ENCODE results near the gene ZFAND3. TPM values are rescaled to one million over a fixed set of nuclear protein-coding genes. Genes with fewer than 3 reads are reported as not detected.

Gene ZFAND3
- total RNA-seq, 1 experiment from 2014 or later, result 47.2 TPM

DNA sequence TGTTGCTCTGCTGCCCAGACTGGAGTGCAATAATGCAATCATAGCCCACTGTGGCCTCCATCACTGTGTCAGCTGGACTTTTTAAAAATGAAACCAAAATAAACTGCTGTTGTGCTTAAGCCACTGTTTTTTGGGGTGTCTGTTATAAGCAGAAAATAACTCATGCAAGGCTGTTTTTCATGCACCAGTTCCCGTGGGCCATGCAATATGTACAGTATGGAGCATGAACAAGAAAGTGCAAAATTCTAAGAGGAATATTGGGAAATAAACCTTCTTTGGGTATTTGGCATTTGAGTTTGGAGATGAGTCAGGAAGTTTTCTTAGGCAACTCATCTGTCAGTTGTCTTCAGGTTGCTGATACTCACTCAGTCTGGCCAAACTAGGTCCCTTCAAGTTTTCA lies 14.9 kb upstream of the ZFAND3 start:
- TF ChIP-seq, protein P1, sequence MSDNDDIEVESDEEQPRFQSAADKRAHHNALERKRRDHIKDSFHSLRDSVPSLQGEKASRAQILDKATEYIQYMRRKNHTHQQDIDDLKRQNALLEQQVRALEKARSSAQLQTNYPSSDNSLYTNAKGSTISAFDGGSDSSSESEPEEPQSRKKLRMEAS (IDR thresholded peaks at IDR 0.05), result no peak
- TF ChIP-seq TCF7L2 (IDR thresholded peaks at IDR 0.05; ENCODE audit: borderline replicate concordance, extremely low read depth, insufficient read depth, insufficient read length), result no peak
- Histone ChIP-seq H3K9me3 (ENCODE audit: control insufficient read depth in 1 of 2, insufficient read depth in 1 of 2, low read depth in 1 of 2, low read length in 2 of 2) (no peaks in the 10 kb centered on the region), H3K27me3 (ENCODE audit: insufficient read depth, low read length) (peaks cover 6% of the 10 kb centered on the region; the same call in 1 of the 2 replicates), H3K27ac (ENCODE audit: low read depth, low read length) (no peak overlapping the region), H2AFZ (ENCODE audit: low read depth, low read length, poor library complexity, severe bottlenecking) (no peak overlapping the region), H3K9me2 (ENCODE audit: insufficient read depth) (no peaks in the 10 kb centered on the region; the same call in 1 of the 2 replicates), H3K79me2 (ENCODE audit: insufficient read depth, low read length) (no peaks in the 10 kb centered on the region), H3K36me3 (ENCODE audit: control insufficient read depth in 1 of 2, insufficient read depth in 2 of 2, low read length in 2 of 2) (no peaks in the 10 kb centered on the region), H4K20me1 (ENCODE audit: insufficient read depth) (no peaks in the 10 kb centered on the region), H3K9ac (ENCODE audit: low read length) (no peak overlapping the region), H3K4me2 (ENCODE audit: low read length) (no peak overlapping the region), H3K4me3 (replicated peaks in 1 of 2; ENCODE audit: low read depth in 1 of 2, low read length in 2 of 2) (no peak overlapping the region), H3K4me1 (ENCODE audit: control insufficient read depth in 1 of 2, insufficient read depth in 2 of 2, low read length in 2 of 2) (peaks cover 0 to 4% of the 10 kb centered on the region in 2 experiments; a peak in 3 of 4 replicates)
- DNase-seq (ENCODE audit: low read depth, low spot score), result no peak
- RAD21 ChIA-PET (ENCODE audit: low non-redundant PET in 1 of 2, low total read pairs in 2 of 2, uncharacterized antibody in 2 of 2, unreplicated experiment in 2 of 2), result no interaction called here
- CTCF ChIA-PET, result interaction anchor here (1.3 kb wide), 1 partner anchor 13 kb away, joined by 3 read pairs; no protein-coding TSS in a partner anchor
- POLR2A ChIA-PET, result no interaction called here
- intact Hi-C loops (cut with micrococcal nuclease), result no loop called here
- no peak for ATAC-seq
- no TSS peak for BruUV-seq (replicated peaks)

DNA sequence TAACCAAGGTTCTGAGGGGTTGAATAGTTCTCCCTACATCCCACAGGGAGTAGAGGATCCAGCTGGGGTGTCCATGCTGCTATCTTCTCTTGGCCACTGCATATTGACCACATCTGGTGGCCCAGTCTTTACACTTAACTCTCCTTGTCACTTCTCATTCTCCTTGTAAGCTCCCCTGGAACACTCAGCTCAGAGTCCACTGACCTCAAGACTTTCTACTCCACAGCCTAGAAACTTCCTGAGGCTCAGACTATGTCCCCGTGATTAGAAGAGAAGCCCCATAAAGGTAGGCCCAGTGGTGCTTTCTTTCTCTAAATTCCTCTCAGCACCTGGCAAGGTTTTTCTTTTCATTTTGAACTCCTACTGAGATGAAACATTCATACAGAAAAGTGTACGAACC lies 13.3 kb upstream of the ZFAND3 start:
- no TSS peak for BruUV-seq (replicated peaks)
- no peak for TF ChIP-seq ZFX (IDR thresholded peaks at IDR 0.05)
- TF ChIP-seq ZNF274 (IDR thresholded peaks at IDR 0.05; ENCODE audit: low read depth, low read length), result no peak
- no peak for TF ChIP-seq RAD21 (IDR thresholded peaks at IDR 0.05; ENCODE audit: low read depth)
- TF ChIP-seq EZH2phosphoT487 (IDR thresholded peaks at IDR 0.05; ENCODE audit: borderline replicate concordance), result no peak
- no peak for TF ChIP-seq JUND (IDR thresholded peaks at IDR 0.05)
- no peak for TF ChIP-seq CEBPB (IDR thresholded peaks at IDR 0.05; ENCODE audit: low read depth)
- TF ChIP-seq, protein P1 (IDR thresholded peaks at IDR 0.05), result no peak
- no peak for TF ChIP-seq CBX3 (IDR thresholded peaks at IDR 0.05; ENCODE audit: low read depth)
- TF ChIP-seq, protein P2, sequence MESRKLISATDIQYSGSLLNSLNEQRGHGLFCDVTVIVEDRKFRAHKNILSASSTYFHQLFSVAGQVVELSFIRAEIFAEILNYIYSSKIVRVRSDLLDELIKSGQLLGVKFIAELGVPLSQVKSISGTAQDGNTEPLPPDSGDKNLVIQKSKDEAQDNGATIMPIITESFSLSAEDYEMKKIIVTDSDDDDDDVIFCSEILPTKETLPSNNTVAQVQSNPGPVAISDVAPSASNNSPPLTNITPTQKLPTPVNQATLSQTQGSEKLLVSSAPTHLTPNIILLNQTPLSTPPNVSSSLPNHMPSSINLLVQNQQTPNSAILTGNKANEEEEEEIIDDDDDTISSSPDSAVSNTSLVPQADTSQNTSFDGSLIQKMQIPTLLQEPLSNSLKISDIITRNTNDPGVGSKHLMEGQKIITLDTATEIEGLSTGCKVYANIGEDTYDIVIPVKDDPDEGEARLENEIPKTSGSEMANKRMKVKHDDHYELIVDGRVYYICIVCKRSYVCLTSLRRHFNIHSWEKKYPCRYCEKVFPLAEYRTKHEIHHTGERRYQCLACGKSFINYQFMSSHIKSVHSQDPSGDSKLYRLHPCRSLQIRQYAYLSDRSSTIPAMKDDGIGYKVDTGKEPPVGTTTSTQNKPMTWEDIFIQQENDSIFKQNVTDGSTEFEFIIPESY (IDR thresholded peaks at IDR 0.05; ENCODE audit: extremely low read depth, insufficient replicate concordance, low read length), result no peak
- TF ChIP-seq SP1 (IDR thresholded peaks at IDR 0.05; ENCODE audit: low read depth), result no peak
- TF ChIP-seq EZH2 (IDR thresholded peaks at IDR 0.05), result no peak
- TF ChIP-seq, protein P3, sequence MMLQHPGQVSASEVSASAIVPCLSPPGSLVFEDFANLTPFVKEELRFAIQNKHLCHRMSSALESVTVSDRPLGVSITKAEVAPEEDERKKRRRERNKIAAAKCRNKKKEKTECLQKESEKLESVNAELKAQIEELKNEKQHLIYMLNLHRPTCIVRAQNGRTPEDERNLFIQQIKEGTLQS (IDR thresholded peaks at IDR 0.05), result no peak
- no peak for TF ChIP-seq TCF7L2 (IDR thresholded peaks at IDR 0.05; ENCODE audit: borderline replicate concordance, extremely low read depth, insufficient read depth, insufficient read length)
- TF ChIP-seq POLR2A (IDR thresholded peaks at IDR 0.05; ENCODE audit: borderline replicate concordance, extremely low read depth, insufficient read depth, insufficient read length), result no peak
- no peak for TF ChIP-seq FOSL1 (IDR thresholded peaks at IDR 0.05; ENCODE audit: low read depth)
- no peak for TF ChIP-seq SIN3A (IDR thresholded peaks at IDR 0.05; ENCODE audit: low read depth)

More for the DNA sequence above, 13.3 kb upstream of the ZFAND3 start:
- H3K36me3 ChIP-seq (ENCODE audit: control insufficient read depth in 1 of 2, insufficient read depth in 2 of 2, low read length in 2 of 2), result no peaks in the 10 kb centered on the region
- POLR2A ChIA-PET, result no interaction called here
- no peaks in the 10 kb centered on the region for H3K9me3 ChIP-seq (ENCODE audit: control insufficient read depth in 1 of 2, insufficient read depth in 1 of 2, low read depth in 1 of 2, low read length in 2 of 2)
- no peaks in the 10 kb centered on the region for H4K20me1 ChIP-seq (ENCODE audit: insufficient read depth)
- H3K9me2 ChIP-seq (ENCODE audit: insufficient read depth), result no peaks in the 10 kb centered on the region; the same call in 1 of the 2 replicates
- H3K4me1 ChIP-seq (ENCODE audit: control insufficient read depth in 1 of 2, insufficient read depth in 2 of 2, low read length in 2 of 2), result peaks cover 0 to 4% of the 10 kb centered on the region in 2 experiments; a peak in 3 of 4 replicates
- CTCF ChIA-PET, result interaction anchor here (1.0 kb wide), 1 partner anchor 15 kb away, joined by 3 read pairs; no protein-coding TSS in a partner anchor
- ATAC-seq (no peak), DNase-seq (ENCODE audit: low read depth, low spot score) (no peak)
- H3K79me2 ChIP-seq (ENCODE audit: insufficient read depth, low read length), result no peaks in the 10 kb centered on the region
- H3K4me3 ChIP-seq (replicated peaks in 1 of 2; ENCODE audit: low read depth in 1 of 2, low read length in 2 of 2), result no peak overlapping the region
- no peak overlapping the region for H2AFZ ChIP-seq (ENCODE audit: low read depth, low read length, poor library complexity, severe bottlenecking)
- H3K27me3 ChIP-seq (ENCODE audit: insufficient read depth, low read length), result peaks cover 6% of the 10 kb centered on the region; the same call in 1 of the 2 replicates
- RAD21 ChIA-PET (ENCODE audit: low non-redundant PET in 1 of 2, low total read pairs in 2 of 2, uncharacterized antibody in 2 of 2, unreplicated experiment in 2 of 2), result no interaction called here
- H3K4me2 ChIP-seq (ENCODE audit: low read length), result no peak overlapping the region
- H3K27ac ChIP-seq (ENCODE audit: low read depth, low read length), result no peak overlapping the region
- intact Hi-C loops (cut with micrococcal nuclease), result no loop called here
- H3K9ac ChIP-seq (ENCODE audit: low read length), result no peak overlapping the region
